HepG2 (cell line): ENCODE measurements around the gene JPH4. TPM values are rescaled to one million over a fixed set of nuclear protein-coding genes. Genes with fewer than 3 reads are reported as not detected.

ENCODE experiments used
- ASH2L ChIP-seq: fragments of 300-600, 200-600 bp; sonication (generic); IDR thresholded peaks from 2 replicates; pipeline ENCODE4 v1.7.0; 2017; ENCODE audit warnings: low read depth, mild to moderate bottlenecking, moderate library complexity, mixed read lengths, low read length; ENCODE audit not compliant: insufficient read length
- EED ChIP-seq: sonication (generic); formaldehyde crosslinking; IDR thresholded peaks from 2 replicates; pipeline ENCODE4 v1.5.0; 2020; ENCODE audit warnings: mild to moderate bottlenecking, missing genetic modification reagents
- GTF3A ChIP-seq: sonication (generic); formaldehyde crosslinking; conservative IDR thresholded peaks from 2 replicates; pipeline ENCODE4 v1.4.0; 2020; ENCODE audit warnings: mild to moderate bottlenecking, missing genetic modification reagents
- PAX8 ChIP-seq: sonication (generic); formaldehyde crosslinking; IDR thresholded peaks from 2 replicates; pipeline ENCODE4 v1.8.0; 2022; ENCODE audit warnings: mild to moderate bottlenecking, missing genetic modification reagents, borderline replicate concordance
- PBX2 ChIP-seq: IDR thresholded peaks from 2 replicates; pipeline ENCODE4 v1.6.1; 2016; ENCODE audit warnings: control low read depth
- PHF21A ChIP-seq: sonication (generic); formaldehyde crosslinking; IDR thresholded peaks from 2 replicates; pipeline ENCODE4 v1.5.0; 2020; ENCODE audit warnings: mild to moderate bottlenecking, missing genetic modification reagents
- RARG ChIP-seq: sonication (generic); formaldehyde crosslinking; IDR thresholded peaks from 2 replicates; pipeline ENCODE4 v1.4.0; 2020; ENCODE audit warnings: low read depth, mild to moderate bottlenecking, missing genetic modification reagents
- SP5 ChIP-seq: IDR thresholded peaks from 2 replicates; pipeline ENCODE4 v1.6.1; 2016; ENCODE audit warnings: low read depth, borderline replicate concordance
- ZBTB14 ChIP-seq: sonication (generic); formaldehyde crosslinking; IDR thresholded peaks from 2 replicates; pipeline ENCODE4 v1.4.0; 2020; ENCODE audit warnings: missing genetic modification reagents
- ZIK1 ChIP-seq: sonication (generic); formaldehyde crosslinking; IDR thresholded peaks from 2 replicates; pipeline ENCODE4 v1.5.0; 2020; ENCODE audit warnings: mild to moderate bottlenecking, low read depth, missing genetic modification reagents, borderline replicate concordance
- ZNF318 ChIP-seq: sonication (generic); formaldehyde crosslinking; IDR thresholded peaks from 2 replicates; pipeline ENCODE4 v1.4.0; 2020; ENCODE audit warnings: mild to moderate bottlenecking, missing genetic modification reagents
- ZNF343 ChIP-seq: sonication (generic); formaldehyde crosslinking; IDR thresholded peaks from 2 replicates; pipeline ENCODE4 v1.4.0; 2020; ENCODE audit warnings: mild to moderate bottlenecking, missing genetic modification reagents
- ZNF644 ChIP-seq: IDR thresholded peaks from 2 replicates; pipeline ENCODE4 v1.6.1; 2016; ENCODE audit warnings: low read depth
- ZSCAN29 ChIP-seq: sonication (generic); formaldehyde crosslinking; conservative IDR thresholded peaks from 2 replicates; pipeline ENCODE4 v1.4.0; 2020; ENCODE audit warnings: mild to moderate bottlenecking, missing genetic modification reagents
- ZUFSP ChIP-seq: sonication (generic); formaldehyde crosslinking; IDR thresholded peaks from 2 replicates; pipeline ENCODE4 v1.9.0; 2021; ENCODE audit warnings: missing genetic modification reagents, mild to moderate bottlenecking, borderline replicate concordance
- polyA plus RNA-seq, 8 experiments: library from polyadenylated mRNA; depleted of rRNA in 3 of 8; stranded (reverse) in 7 of 8; unstranded in 1 of 8; fragments of >200 nt; fragmentation: Illumina TruSeq in 4 of 8; extraction: Trizol in 4 of 8; gene quantifications; 2 replicates each; pipeline versions ENCODE4 v1.2.1 to v1.2.3, GENCODE V29; 2011 to 2016; ENCODE audit warnings: low read depth in 4 of 8, missing spikeins in 1 of 8, mixed read lengths in 1 of 8; ENCODE audit not compliant: insufficient read depth in 1 of 8
- total RNA-seq, 5 experiments: library from RNA; depleted of rRNA; stranded (reverse); fragments of >200 nt; fragmentation: Illumina TruSeq; extraction: Trizol; gene quantifications; 2 replicates each; pipeline ENCODE4 v1.2.3, GENCODE V29; 2016; ENCODE audit warnings: low read depth in 1 of 5

JPH4 gene
- total and polyA plus RNA-seq, 2 of the 13 experiments (the other 11 are each of a cell fraction or from before 2014, with no cell fraction given), result 0.08 to 0.22 TPM

GRCh38 chr14:23569443-23570151 is 9.0 kb downstream of the JPH4 start (continued):
- no peak for TF ChIP-seq ZUFSP (CRISPR knock-in tag)
- no peak for TF ChIP-seq RARG (CRISPR knock-in tag)
- TF ChIP-seq ZBTB14 (CRISPR knock-in tag), result no peak
- TF ChIP-seq GTF3A (CRISPR knock-in tag), result no peak
- no peak for TF ChIP-seq EED
- no peak for TF ChIP-seq PAX8 (CRISPR knock-in tag)
- no peak for TF ChIP-seq ZIK1 (CRISPR knock-in tag)
- TF ChIP-seq ZNF644 (CRISPR knock-in tag), result no peak
- no peak for TF ChIP-seq ZNF343
- no peak for TF ChIP-seq PHF21A (CRISPR knock-in tag)
- TF ChIP-seq ZSCAN29 (CRISPR knock-in tag), result no peak
- TF ChIP-seq PBX2 (CRISPR knock-in tag), result no peak
- TF ChIP-seq ZNF318 (CRISPR knock-in tag), result no peak
- no peak for TF ChIP-seq SP5 (CRISPR knock-in tag)
- TF ChIP-seq ASH2L, result no peak
